Measurements from ENCODE around the gene PPP1R26.

DNA sequence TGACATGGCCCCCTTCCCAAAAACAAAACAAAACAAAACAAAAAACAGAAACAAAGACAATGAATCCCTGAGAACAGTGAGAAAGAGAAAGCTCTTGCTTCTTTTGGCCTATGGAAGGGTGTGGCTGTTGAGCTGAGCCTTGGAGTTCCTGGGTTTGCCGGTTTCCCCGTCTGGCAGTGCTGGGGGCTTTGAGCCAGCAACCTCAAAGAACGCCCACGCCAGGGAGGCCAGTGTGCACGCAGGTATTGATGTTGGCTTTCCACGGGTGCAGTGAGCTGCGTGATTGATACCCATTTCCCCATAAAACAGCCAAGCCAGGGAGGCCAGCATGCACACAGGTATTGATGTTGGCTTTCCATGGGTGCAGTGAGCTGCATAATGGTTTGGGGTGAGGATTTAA lies 33.3 kb downstream of the PPP1R26 start:
- TF ChIP-seq, protein P1, sequence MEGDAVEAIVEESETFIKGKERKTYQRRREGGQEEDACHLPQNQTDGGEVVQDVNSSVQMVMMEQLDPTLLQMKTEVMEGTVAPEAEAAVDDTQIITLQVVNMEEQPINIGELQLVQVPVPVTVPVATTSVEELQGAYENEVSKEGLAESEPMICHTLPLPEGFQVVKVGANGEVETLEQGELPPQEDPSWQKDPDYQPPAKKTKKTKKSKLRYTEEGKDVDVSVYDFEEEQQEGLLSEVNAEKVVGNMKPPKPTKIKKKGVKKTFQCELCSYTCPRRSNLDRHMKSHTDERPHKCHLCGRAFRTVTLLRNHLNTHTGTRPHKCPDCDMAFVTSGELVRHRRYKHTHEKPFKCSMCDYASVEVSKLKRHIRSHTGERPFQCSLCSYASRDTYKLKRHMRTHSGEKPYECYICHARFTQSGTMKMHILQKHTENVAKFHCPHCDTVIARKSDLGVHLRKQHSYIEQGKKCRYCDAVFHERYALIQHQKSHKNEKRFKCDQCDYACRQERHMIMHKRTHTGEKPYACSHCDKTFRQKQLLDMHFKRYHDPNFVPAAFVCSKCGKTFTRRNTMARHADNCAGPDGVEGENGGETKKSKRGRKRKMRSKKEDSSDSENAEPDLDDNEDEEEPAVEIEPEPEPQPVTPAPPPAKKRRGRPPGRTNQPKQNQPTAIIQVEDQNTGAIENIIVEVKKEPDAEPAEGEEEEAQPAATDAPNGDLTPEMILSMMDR (conservative IDR thresholded peaks at IDR 0.05) = no peak
- no peak for TF ChIP-seq EZH2 (IDR thresholded peaks at IDR 0.05; ENCODE audit: low read depth)

Measured in PC-9 (cell line).